GM18520 (cell line): Measurements from ENCODE around the gene COL6A2.
"Not testable (repeated sequence)": the region's sequence is repeated elsewhere in the genome, so short reads cannot be mapped to it uniquely, and the experiment has no call there.

ENCODE experiments used
- ATAC-seq: cut with Tn5 transposase; IDR thresholded peaks from one replicate; pipeline ENCODE4 v1.9.1; 2021; ENCODE audit not compliant: unreplicated experiment

COL6A2 gene

DNA sequence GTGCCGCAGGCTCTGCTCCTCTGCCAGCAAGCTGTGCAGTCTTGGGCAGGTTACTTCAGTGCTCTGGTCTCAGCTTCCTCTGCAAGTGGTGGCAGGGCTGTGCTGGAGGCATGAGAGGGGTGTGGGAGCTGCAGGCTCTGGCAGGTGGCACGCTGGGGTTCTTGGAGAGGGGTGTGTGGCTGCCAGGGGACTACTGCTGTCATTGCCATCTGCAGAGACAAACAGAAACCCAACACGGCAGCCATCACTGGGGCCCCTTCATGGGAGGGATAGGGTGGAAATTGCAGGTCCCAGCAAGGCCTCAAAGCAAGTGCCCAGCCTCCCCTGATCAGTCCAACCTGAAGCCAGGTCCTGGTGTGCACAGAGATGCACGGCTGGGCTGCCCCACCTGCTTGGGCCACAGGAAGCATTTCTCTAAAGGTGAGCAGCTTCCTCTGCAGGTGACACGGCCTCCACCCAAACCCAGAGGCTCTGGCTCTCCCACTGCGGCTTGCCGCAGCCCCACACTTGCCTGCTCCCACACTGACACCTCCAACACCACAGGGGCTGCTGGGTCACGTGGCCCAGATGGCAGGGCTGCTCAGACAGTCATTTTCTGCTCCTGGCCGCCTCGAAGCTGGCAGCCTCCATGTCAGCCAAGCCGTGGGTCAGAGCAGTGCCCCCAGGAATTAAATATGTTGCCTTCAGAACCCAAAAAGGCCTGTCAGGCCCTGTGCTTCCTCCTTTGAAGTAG lies 4.1 kb upstream of the COL6A2 start:
- no peak for ATAC-seq

DNA sequence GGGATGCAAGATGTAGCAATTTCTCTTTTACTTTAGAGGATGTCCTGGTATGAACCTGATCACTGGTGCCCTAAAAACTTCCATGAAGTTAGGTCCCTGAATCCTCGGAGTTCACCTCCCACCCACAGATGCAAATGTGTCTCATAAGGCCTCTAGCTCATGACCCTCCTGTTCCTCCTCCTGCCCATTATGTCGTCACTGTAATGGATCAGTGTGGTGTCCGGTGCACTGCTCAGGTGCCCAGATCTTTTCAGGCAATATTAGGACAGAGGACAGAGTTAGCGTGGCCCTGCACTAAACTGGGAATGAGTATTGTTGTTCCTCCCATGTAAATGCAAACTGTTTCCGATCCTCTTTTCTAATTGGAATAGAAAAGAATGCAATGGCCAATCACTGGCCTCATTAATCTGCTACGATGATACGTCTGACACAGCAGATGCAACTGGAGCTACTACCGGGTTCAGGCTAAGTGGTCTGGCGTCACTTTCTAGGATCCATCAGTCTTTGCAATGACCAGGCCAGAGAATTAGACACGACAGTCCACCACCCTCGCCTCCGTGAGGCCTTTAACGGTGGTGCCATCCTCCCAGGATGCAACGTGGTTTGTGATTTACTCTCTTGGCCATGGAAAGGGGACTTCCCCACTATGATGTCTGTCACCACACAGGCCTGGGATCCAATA lies 3.4 kb upstream of the COL6A2 start:
- ATAC-seq: no peak

DNA sequence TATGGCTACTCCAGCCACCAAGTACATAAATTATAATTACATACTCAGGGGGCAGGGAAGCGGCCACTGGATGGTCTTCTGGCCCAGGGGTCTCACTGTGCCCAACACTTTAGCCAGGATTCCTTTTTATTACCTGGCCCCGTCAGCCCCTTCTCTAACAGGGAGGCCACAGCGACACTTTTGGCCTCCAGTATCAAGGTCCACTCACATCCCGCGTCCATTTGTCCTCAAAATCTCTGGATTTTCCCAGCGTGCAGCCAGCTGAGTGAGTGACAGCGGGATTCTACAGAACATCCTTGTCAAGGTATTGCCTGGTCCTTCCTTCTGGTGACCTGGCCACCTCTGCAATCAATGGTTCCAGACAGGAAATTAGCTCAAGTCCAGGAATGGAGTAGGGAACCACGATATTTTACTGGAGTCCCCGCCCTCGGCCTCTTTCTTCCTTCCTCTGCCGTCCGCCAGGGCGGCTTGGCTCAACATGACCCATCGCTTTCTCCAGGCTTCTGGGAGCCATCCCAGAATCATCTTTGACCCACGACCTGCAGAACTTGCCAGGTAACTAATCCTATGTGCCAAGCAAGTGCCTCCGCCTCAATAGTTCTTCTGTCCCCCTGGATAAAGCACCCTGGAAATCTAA lies 2.7 kb upstream of the COL6A2 start:
- no peak for ATAC-seq

DNA sequence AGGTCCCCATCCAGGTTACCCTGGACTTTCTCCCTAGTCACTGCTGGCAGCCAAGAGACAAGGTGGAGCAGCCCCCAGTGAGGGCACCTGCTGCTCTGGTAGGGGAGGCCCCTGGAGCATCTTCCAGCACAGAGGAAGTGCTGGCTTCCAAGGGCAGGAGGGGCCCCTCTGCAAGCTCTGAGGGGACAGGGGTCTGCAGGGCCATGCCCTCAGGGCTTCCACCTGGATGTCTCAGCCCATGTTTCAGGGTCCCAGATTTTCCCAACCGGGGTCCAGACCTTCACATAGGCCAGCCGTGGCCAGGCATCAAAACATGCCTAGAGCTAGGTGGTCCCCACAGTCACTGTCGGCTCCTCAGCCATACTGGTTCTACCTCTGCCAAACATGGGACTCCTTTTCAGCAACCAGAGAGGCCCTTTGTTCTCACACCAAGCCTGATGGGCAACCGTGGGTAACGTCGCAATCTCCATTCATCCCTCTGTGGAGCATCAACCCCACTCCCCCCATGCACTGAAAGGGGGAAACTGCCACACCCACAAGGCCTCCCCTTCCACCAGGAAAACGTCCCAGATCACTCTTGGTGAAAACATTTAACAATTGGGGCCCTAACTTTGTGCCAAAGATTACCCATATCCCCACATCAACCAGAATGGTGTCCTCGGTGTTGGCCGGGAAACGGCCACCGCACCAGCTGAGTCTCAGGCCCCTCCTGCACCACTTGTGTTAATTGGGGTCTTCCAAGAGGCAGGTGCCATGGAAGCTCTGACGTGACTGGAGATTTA lies 1.9 kb upstream of the COL6A2 start:
- ATAC-seq: no peak

DNA sequence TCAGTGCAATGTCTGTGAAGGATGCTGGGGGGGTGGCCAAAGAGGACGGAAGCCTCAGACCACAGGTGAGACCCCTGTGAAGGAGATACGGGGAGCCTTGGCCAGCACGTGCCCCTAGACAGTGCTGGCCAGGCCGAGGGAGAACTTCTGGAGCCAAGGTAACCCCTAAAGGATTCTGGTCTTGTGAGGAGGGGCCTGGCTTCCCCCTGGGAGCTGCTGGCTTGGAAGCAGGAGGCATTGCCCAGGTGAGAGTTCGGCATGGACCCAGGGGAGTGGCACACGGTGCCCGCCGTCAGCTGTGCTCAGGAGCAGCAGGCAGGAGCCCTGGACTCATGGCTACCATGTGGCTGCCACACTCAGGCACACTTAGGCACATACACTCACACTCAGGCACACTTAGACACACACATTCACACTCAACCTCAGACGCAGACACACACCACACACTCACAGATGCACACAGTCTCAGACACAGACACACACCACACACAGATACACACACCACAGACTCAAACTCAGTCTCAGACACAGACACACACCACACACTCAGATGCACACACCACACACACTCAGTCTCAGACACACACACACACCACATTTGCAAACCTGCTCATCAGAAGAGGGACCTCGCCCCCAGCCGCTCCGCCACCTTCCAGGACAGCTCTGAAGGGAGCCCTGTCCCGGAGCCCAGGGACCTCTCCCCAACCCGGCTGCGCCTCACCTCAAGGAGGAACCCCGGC lies 1.1 kb upstream of the COL6A2 start:
- no peak for ATAC-seq

DNA sequence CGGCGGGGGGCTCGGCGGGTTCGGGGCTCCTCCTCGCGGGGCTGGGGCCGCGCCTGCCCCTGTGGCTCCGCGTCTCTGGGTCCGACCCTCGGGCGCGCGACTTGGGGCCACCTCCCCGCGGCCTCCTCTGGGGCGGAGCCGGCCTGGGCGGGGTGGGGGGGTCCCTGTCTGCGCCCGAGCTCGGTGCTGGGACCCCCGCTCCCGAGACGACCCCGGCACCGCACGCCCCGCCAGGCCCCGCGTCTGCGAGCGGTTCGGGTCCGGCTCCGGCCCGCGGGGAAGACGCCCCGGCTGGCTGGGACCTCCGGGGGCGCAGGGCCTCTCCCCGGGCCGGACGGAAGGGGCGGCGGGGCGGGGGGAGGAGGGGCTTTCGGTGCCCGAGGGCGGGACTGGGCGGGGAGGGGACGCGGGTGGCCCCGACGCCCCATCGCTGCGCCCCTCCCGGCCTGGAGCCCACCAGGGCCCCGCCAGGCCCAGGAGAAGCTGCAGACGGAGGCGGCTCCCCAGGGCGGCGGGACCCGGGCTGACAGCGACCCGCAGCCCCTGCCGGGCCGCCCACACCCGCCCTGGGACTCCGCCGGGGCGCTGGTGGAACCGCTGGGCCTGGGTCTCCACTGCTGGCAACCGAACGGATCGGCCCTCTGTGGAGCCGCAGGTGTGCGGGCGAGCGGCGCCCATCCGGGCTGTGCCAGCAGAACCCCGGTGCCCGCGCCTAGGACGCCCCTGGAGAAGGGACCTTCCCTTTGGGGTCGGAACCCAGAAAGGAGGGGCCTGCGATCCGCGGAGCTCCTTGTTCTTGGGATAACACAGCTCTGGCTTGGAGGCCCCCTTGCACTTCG lies 610 bp downstream of the COL6A2 start:
- ATAC-seq: no peak

DNA sequence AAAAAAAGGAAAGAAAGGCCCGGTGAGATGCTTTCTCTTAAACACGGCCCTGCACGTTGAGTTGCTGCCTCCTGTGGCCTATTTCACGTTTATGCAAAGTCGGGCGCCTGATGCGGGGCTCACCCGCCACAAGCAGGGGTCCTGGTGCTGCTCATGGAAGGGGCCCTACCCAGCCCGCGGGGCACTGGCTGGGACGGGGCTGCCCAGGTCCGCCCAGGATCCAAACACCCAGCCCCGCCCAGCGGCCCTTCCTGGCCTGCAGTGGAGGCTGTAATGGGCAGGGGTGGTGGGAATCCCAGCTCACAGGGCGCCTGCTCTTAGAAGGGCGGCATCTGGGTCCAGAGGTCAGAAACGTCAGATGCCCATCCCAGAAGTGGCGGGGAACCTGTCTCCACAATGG lies 1.6 kb downstream of the COL6A2 start:
- no peak for ATAC-seq

DNA sequence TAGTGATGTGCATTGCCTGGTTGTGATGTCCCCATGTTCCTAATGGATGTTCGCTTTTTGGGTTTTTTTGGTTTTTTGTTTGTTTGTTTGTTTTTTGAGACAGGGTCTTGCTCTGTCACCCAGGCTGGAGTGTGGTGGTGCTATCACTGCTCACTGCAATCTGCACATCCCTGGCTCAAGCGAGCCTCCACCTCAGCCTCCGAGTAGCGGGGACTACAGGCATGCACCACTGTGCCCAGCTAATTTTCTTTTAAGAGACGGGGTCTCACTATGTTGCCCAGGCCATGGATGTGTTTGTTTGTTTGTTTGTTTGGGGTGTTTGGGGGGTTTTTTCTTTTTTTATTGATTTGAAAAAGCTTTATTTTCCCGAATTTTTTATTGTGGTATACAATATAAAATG lies 2.1 kb downstream of the COL6A2 start:
- no peak for ATAC-seq

DNA sequence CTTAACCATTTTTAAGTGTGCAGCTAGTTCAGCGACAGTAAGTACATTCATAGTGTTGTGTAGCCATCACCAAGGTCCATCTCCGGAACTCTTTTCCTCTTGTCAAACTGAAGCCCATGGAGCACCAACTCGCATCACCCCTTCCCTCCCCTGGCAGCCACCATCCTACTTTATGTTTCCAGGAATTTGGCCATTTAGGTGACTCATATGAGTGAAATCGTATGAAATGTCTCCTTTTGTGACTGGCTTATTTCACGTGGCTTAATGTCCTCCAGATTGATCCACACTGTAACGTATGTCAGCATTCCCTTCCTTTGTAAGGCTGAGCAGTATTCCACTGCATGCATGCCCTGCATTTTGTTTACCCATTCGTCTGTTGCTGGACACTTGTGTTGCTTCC lies 2.5 kb downstream of the COL6A2 start:
- no peak for ATAC-seq

DNA sequence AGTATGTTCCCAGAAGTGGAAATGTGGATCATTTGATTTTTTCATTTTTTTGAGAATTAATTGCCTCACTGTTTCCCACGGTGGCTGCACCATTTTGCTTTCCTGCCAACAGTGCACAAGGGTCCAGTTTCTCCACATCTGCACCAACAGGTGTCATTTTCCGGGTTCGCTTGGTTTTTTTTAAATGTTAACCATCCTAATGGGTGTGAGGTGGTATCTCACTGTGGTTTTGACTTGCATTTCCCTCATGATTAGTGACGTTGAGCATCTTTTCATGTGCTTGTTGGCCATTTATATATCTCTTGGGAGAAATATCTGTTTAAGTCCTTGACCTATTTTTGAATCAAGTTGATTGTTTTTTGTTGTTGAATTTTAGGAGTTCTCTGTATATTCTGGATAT lies 3.0 kb downstream of the COL6A2 start:
- no peak for ATAC-seq

DNA sequence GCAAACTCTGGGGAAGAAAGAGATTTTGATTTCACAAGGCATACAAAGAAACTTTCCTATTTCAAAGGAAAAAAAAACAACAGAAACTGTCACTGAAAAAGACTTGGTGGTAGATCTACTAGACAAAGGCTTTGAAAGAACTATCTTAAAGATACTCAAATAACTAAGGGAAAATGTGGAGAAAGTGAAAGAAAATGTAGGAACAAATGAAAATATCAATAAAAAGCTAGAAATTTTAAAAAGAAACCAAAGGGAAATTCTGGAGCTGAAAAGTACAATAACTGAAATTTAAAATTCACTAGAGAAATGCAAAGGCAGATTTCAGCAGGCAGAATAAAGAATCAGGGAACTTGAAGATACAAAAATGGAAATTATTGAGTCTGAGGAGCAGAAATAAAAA lies 6.2 kb downstream of the COL6A2 start:
- ATAC-seq: no peak

DNA sequence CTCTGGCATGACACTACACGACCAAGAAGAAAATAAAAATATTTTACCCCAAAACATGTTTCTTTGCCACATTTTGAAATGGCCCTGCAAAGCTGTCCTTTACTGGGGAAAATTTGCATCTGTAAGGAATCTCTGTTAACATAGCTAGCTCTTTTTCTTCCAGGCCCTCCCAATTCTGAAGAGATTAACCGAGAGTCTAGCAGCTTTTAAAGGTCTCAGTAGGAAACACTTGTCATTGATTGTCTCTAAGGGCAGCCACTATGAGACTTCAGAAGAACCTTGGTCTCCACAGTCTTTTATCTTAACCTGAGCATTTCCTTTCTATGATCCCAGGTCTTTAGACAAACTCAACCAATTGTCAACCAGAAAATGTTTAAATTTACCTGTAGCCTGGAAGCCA lies 9.5 kb downstream of the COL6A2 start:
- not testable (repeated sequence) for ATAC-seq

DNA sequence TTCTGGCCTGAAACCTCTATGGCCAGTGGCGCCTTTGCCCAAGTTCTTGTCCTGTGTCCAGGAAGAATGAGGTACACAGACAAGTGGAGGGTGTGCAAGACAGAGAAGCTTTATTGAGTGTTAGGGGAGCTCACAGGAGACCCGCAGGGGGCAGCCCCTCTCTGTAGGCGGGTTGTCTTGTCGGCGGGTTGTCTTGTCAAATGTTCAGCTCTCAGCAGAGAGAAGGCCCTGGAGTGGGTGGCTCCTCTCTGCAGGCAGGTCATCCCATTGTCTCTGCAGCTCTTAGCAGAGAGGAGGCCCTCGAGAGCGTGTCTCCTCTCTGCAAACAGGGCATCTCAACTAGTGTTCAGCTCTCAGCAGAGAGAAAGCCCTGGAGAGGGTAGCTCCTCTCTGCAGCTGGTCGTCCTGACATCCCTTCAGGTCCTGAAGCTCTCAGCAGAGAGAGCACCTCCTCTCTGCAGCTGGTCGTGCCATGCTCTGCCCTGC lies 11.0 kb downstream of the COL6A2 start:
- no peak for ATAC-seq

DNA sequence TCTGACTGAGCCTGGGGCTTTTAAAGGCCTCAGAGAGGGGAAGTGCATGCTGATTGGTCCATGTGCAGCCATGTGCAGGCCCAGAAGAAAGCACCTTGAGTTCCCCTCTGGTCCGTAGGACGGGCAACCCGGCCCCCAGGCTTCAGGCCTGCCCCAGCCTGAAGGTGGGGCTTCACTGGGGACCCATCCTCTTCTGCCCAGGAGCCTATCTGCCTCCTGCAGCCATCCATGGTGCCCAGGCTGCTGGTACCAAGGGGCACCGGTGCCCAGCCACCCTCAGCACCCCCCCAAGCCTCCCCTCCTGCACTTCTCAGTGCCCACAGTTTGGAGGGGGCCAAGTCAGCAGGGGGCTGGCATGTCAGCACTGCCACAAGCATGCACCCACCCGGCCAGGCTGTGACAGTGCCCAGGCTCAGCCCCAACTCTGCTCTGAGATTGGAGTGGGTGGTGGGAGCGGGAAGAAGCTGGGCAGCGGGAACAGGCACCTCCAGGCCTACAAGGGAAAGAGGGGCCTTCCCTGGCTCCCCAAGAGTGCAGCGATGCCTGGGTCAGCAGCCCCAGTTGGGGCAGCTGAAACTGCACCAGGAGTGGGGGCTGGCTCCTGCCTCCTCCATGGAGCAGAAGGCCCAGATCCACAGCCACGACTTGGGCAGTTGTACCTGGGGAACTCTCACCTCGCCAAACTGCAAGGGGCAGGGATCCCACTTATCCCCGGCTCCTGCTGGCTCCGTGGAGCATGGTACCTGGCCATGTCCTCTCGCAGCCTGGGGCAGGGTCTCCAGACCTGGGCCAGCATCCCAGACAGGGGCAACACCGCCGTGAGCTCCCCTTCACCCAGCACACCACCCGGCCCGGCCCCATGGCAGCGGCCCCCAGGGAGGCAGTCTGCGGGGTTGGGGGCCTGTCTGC lies 11.7 kb downstream of the COL6A2 start:
- no peak for ATAC-seq

DNA sequence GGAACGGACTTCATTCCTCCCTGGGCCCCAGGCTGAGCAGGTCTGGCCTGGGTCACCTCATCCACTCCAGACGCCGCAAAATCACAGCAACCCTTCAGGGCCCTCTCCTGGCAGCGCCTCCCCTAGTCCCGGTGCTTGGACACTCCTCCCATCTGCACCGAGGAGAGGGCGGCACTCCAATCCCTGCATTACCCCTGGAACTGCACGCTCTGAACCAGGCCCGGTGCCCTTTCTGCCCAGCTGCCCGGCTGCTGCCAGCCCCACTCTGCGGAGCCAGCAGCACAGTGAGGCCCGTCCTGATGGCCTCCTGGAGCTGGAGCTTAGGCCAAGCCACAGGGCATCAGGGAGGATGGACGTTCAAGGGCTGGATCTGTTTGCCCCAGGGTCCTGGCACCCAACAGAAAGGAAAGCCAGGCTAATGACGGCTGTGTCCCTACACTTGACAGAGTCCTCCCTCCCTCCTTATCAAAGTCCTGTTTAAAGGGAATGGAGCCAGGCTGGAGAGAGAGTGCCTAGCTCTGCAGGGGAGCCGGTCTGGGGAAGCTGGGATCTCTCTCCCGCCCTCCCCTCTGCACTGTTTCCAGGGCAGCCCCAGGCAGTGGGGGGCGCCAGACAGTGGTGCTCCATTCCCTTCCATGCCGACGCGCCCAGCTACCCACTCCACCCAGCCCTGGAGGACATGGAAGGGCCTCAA lies 12.7 kb downstream of the COL6A2 start:
- no peak for ATAC-seq

DNA sequence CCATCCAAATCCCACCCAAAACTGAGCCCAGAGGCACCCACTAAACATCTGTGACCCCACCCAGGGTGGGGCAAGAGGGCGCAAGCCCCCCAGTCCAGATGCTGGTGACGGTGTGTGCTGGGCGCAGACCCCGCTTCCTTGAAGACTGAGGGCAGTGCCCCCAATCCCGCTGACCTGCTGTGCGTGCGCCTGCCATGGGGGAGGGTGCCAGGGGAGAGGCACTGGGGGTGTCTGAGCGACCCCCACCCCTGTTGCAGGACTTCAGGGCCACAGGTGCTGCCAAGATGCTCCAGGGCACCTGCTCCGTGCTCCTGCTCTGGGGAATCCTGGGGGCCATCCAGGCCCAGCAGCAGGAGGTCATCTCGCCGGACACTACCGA lies 13.3 kb downstream of the COL6A2 start:
- ATAC-seq: no peak

DNA sequence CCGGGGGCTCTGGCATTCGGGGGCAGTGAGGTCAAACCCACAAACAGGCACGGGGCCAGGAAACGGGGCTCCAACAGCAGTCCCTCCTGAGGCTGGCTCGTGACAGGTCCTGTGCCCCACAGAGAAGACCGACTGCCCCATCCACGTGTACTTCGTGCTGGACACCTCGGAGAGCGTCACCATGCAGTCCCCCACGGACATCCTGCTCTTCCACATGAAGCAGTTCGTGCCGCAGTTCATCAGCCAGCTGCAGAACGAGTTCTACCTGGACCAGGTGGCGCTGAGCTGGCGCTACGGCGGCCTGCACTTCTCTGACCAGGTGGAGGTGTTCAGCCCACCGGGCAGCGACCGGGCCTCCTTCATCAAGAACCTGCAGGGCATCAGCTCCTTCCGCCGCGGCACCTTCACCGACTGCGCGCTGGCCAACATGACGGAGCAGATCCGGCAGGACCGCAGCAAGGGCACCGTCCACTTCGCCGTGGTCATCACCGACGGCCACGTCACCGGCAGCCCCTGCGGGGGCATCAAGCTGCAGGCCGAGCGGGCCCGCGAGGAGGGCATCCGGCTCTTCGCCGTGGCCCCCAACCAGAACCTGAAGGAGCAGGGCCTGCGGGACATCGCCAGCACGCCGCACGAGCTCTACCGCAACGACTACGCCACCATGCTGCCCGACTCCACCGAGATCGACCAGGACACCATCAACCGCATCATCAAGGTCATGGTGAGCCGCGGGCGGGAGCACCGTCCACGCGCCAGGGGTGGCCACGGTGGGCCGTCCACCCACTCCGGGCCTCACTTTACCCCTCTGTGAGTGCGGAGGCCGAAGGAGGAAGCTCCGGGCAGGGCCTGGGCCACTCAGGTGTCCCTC lies 14.2 kb downstream of the COL6A2 start:
- no peak for ATAC-seq
